HepG2 (cell line): Measurements from ENCODE around the gene AZU1. TPM values are rescaled to one million over a fixed set of nuclear protein-coding genes. Genes with fewer than 3 reads are reported as not detected.

Experiments used
- AGO2 ChIP-seq: fragments of 200-400 bp; formaldehyde crosslinking; optimal IDR thresholded peaks from 2 replicates; pipeline ENCODE3; 2017; ENCODE audit warnings: mild to moderate bottlenecking, low read depth, low read length, moderate library complexity
- CEBPZ ChIP-seq: IDR thresholded peaks from 2 replicates; pipeline ENCODE4 v1.6.1; 2012; ENCODE audit warnings: low read length, improper control_type of control experiment
- HCFC1 ChIP-seq: fragments of 150-350 bp; IDR thresholded peaks from 2 replicates; pipeline ENCODE4 v1.6.1; 2014; ENCODE audit warnings: low read depth, low read length
- KAT7 ChIP-seq: IDR thresholded peaks from 2 replicates; pipeline ENCODE4 v1.6.1; 2018; ENCODE audit warnings: borderline replicate concordance, missing compliant biosample characterization
- KAT8 ChIP-seq: IDR thresholded peaks from 2 replicates; pipeline ENCODE4 v1.6.1; 2016; ENCODE audit warnings: missing genetic modification reagents, missing compliant biosample characterization
- NCOA2 ChIP-seq: sonication (generic); formaldehyde crosslinking; IDR thresholded peaks from 2 replicates; pipeline ENCODE4 v1.8.0; 2022; ENCODE audit warnings: inconsistent platforms
- NCOR1 ChIP-seq: fragments of 200-600 bp; sonication (generic); IDR thresholded peaks from 2 replicates; pipeline ENCODE4 v1.7.0; 2017; ENCODE audit warnings: antibody characterized with exemption, low read length, borderline replicate concordance
- PHF5A ChIP-seq: IDR thresholded peaks from one replicate; pipeline ENCODE4 v1.6.1; 2018; ENCODE audit warnings: low read depth, missing genetic modification reagents; ENCODE audit not compliant: unreplicated experiment
- SKI ChIP-seq: fragments of 450-650 bp; IDR thresholded peaks from one replicate; pipeline ENCODE4 v1.6.1; 2018; ENCODE audit warnings: mild to moderate bottlenecking; ENCODE audit not compliant: partially characterized antibody
- SP5 ChIP-seq: IDR thresholded peaks from 2 replicates; pipeline ENCODE4 v1.6.1; 2016; ENCODE audit warnings: low read depth, borderline replicate concordance
- TBX2 ChIP-seq: sonication (generic); formaldehyde crosslinking; IDR thresholded peaks from 2 replicates; pipeline ENCODE4 v1.5.0; 2020; ENCODE audit warnings: missing genetic modification reagents, mild to moderate bottlenecking, borderline replicate concordance
- ZBTB20 ChIP-seq: sonication (generic); formaldehyde crosslinking; IDR thresholded peaks from 2 replicates; pipeline ENCODE4 v1.8.1; 2023; ENCODE audit warnings: missing genetic modification reagents, low read depth, mild to moderate bottlenecking, borderline replicate concordance
- ZBTB7A ChIP-seq: sonication (generic); formaldehyde crosslinking; IDR thresholded peaks from 2 replicates; pipeline ENCODE4 v1.8.0; 2022; ENCODE audit warnings: mild to moderate bottlenecking, missing genetic modification reagents
- ZIK1 ChIP-seq: sonication (generic); formaldehyde crosslinking; IDR thresholded peaks from 2 replicates; pipeline ENCODE4 v1.5.0; 2020; ENCODE audit warnings: mild to moderate bottlenecking, low read depth, missing genetic modification reagents, borderline replicate concordance
- ZNF569 ChIP-seq: sonication (generic); formaldehyde crosslinking; IDR thresholded peaks from 2 replicates; pipeline ENCODE4 v1.5.0; 2020; ENCODE audit warnings: mild to moderate bottlenecking, missing genetic modification reagents, moderate library complexity, borderline replicate concordance
- ZNF747 ChIP-seq: sonication (generic); formaldehyde crosslinking; IDR thresholded peaks from 2 replicates; pipeline ENCODE4 v1.8.1; 2023; ENCODE audit warnings: missing genetic modification reagents, mild to moderate bottlenecking, borderline replicate concordance
- ZNF816 ChIP-seq: sonication (generic); formaldehyde crosslinking; IDR thresholded peaks from 2 replicates; pipeline ENCODE4 v1.8.0; 2022; ENCODE audit warnings: missing genetic modification reagents, mild to moderate bottlenecking, borderline replicate concordance
- ZNF841 ChIP-seq: sonication (generic); formaldehyde crosslinking; IDR thresholded peaks from 2 replicates; pipeline ENCODE4 v1.8.1; 2023; ENCODE audit warnings: missing genetic modification reagents, borderline replicate concordance
- ZNF879 ChIP-seq: sonication (generic); formaldehyde crosslinking; IDR thresholded peaks from 2 replicates; pipeline ENCODE4 v1.8.1; 2023; ENCODE audit warnings: missing genetic modification reagents
- polyA plus RNA-seq, 8 experiments: library from polyadenylated mRNA; depleted of rRNA in 3 of 8; stranded (reverse) in 7 of 8; unstranded in 1 of 8; fragments of >200 nt; fragmentation: Illumina TruSeq in 4 of 8; extraction: Trizol in 4 of 8; gene quantifications; 2 replicates each; pipeline versions ENCODE4 v1.2.1 to v1.2.3, GENCODE V29; 2011 to 2016; ENCODE audit warnings: low read depth in 4 of 8, missing spikeins in 1 of 8, mixed read lengths in 1 of 8; ENCODE audit not compliant: insufficient read depth in 1 of 8
- total RNA-seq, 5 experiments: library from RNA; depleted of rRNA; stranded (reverse); fragments of >200 nt; fragmentation: Illumina TruSeq; extraction: Trizol; gene quantifications; 2 replicates each; pipeline ENCODE4 v1.2.3, GENCODE V29; 2016; ENCODE audit warnings: low read depth in 1 of 5
- TF ChIP-seq, protein P1 (sequence below): sonication (generic); formaldehyde crosslinking; IDR thresholded peaks from 2 replicates; pipeline ENCODE4 v1.4.0; 2020; ENCODE audit warnings: missing genetic modification reagents
- TF ChIP-seq, protein P2 (sequence below): IDR thresholded peaks from 2 replicates; pipeline ENCODE4 v1.6.1; 2016
- TF ChIP-seq, protein P3 (sequence below): sonication (generic); formaldehyde crosslinking; IDR thresholded peaks from 2 replicates; pipeline ENCODE4 v1.4.0; 2020; ENCODE audit warnings: missing genetic modification reagents

Gene AZU1
- total and polyA plus RNA-seq, 2 of the 13 experiments (the other 11 are each of a cell fraction or from before 2014, with no cell fraction given): not detected

DNA sequence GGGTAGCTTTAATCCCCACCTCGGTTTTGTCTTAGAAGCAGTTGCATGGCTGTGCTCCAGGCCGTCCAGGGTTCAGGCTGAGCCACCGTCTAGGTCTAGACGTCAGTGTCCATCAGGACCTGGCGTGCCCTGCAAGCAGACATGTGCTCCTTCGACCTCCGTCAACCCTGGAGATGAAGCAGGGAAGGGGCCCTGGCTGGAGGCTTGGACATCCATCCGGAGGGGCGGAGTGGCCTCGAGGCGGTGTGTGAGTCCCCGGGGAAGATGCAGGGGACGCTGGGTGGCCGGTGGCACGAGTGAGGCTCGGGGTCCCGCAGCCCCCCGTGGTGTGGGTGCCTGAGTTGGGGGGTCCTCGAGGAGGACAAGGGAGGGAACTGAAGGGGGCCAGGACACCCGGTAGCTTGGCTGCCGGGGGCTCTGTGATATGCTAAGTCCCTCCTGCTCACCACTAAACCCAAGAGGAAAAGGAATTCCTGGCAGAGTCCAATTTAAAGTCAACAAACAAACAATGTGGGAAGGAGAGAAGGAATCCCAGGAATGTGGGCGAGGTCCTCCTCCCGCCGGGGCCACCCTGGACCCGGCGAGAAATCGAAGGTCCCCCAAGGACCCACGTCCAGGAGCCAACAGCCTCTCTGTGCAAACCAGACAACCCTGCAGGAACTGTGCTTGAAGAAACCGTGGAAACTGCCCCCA lies 45.3 kb upstream of the AZU1 start (continued):
- TF ChIP-seq ZIK1 (CRISPR knock-in tag): no peak
- TF ChIP-seq, protein P1, sequence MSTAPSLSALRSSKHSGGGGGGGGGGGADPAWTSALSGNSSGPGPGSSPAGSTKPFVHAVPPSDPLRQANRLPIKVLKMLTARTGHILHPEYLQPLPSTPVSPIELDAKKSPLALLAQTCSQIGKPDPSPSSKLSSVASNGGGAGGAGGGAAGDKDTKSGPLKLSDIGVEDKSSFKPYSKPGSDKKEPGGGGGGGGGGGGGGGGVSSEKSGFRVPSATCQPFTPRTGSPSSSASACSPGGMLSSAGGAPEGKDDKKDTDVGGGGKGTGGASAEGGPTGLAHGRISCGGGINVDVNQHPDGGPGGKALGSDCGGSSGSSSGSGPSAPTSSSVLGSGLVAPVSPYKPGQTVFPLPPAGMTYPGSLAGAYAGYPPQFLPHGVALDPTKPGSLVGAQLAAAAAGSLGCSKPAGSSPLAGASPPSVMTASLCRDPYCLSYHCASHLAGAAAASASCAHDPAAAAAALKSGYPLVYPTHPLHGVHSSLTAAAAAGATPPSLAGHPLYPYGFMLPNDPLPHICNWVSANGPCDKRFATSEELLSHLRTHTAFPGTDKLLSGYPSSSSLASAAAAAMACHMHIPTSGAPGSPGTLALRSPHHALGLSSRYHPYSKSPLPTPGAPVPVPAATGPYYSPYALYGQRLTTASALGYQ: no peak
- no peak for TF ChIP-seq ZNF879 (CRISPR knock-in tag)
- TF ChIP-seq SP5 (CRISPR knock-in tag): no peak
- TF ChIP-seq HCFC1: no peak
- peak; percentile 33 for TF ChIP-seq SKI
- peak; percentile 19; the same call in 1 of the 2 replicates for TF ChIP-seq NCOR1
- TF ChIP-seq PHF5A: no peak
- TF ChIP-seq, protein P2, sequence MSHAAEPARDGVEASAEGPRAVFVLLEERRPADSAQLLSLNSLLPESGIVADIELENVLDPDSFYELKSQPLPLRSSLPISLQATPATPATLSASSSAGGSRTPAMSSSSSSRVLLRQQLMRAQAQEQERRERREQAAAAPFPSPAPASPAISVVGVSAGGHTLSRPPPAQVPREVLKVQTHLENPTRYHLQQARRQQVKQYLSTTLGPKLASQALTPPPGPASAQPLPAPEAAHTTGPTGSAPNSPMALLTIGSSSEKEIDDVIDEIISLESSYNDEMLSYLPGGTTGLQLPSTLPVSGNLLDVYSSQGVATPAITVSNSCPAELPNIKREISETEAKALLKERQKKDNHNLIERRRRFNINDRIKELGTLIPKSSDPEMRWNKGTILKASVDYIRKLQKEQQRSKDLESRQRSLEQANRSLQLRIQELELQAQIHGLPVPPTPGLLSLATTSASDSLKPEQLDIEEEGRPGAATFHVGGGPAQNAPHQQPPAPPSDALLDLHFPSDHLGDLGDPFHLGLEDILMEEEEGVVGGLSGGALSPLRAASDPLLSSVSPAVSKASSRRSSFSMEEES: no peak
- no peak for TF ChIP-seq ZNF841 (CRISPR knock-in tag)
- no peak for TF ChIP-seq CEBPZ
- TF ChIP-seq ZBTB20 (CRISPR knock-in tag): 0 out of 2 replicates have a peak, but pooled peaks have one; percentile 21
- no peak for TF ChIP-seq ZNF816 (CRISPR knock-in tag)
- TF ChIP-seq ZBTB7A (CRISPR knock-in tag): peak; percentile 56; the same call in 1 of the 2 replicates
- TF ChIP-seq NCOA2 (CRISPR knock-in tag): peak; percentile 67
- no peak for TF ChIP-seq ZNF569
- TF ChIP-seq ZNF747 (CRISPR knock-in tag): no peak
- peak; percentile 67; the same call in 1 of the 2 replicates for TF ChIP-seq KAT8 (CRISPR knock-in tag)
- TF ChIP-seq, protein P3, sequence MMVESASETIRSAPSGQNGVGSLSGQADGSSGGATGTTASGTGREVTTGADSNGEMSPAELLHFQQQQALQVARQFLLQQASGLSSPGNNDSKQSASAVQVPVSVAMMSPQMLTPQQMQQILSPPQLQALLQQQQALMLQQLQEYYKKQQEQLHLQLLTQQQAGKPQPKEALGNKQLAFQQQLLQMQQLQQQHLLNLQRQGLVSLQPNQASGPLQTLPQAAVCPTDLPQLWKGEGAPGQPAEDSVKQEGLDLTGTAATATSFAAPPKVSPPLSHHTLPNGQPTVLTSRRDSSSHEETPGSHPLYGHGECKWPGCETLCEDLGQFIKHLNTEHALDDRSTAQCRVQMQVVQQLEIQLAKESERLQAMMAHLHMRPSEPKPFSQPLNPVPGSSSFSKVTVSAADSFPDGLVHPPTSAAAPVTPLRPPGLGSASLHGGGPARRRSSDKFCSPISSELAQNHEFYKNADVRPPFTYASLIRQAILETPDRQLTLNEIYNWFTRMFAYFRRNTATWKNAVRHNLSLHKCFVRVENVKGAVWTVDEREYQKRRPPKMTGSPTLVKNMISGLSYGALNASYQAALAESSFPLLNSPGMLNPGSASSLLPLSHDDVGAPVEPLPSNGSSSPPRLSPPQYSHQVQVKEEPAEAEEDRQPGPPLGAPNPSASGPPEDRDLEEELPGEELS (CRISPR knock-in tag): peak; percentile 89
- no peak for TF ChIP-seq AGO2
- TF ChIP-seq KAT7 (CRISPR knock-in tag): no peak
- TF ChIP-seq TBX2 (CRISPR knock-in tag): peak; percentile 55; the same call in 1 of the 2 replicates
